ENCODE measurements around the gene CT47B1.
A peak's percentile ranks its signal among the peaks of the same experiment; 100 is the strongest.

CT47B1 gene

GRCh38 chrX:120825146-120825545, 50.5 kb downstream of the CT47B1 start:
- Histone ChIP-seq H3K9me3 (ENCODE audit: severe bottlenecking) (no peaks in the 10 kb centered on the region), H3K27ac (ENCODE audit: poor library complexity, severe bottlenecking) (no peak overlapping the region), H3K27me3 (ENCODE audit: insufficient read depth, poor library complexity, severe bottlenecking) (no peaks in the 10 kb centered on the region), H3K4me1 (ENCODE audit: insufficient read depth, poor library complexity, severe bottlenecking) (peaks cover 8% of the 10 kb centered on the region), H3K36me3 (ENCODE audit: low read depth) (no peaks in the 10 kb centered on the region), H3K4me3 (ENCODE audit: severe bottlenecking) (no peak overlapping the region)
- no peak for ATAC-seq (ENCODE audit: low read depth)
- DNase-seq (ENCODE audit: low spot score) = no peak
- no peak for TF ChIP-seq CTCF (IDR thresholded peaks at IDR 0.05; ENCODE audit: poor library complexity, severe bottlenecking)

- Histone ChIP-seq H3K4me1 (ENCODE audit: insufficient read depth, poor library complexity, severe bottlenecking) (peaks cover 8% of the 10 kb centered on the region), H3K4me3 (ENCODE audit: severe bottlenecking) (no peak overlapping the region), H3K27ac (ENCODE audit: poor library complexity, severe bottlenecking) (no peak overlapping the region), H3K27me3 (ENCODE audit: insufficient read depth, poor library complexity, severe bottlenecking) (no peaks in the 10 kb centered on the region), H3K36me3 (ENCODE audit: low read depth) (no peaks in the 10 kb centered on the region), H3K9me3 (ENCODE audit: severe bottlenecking) (no peaks in the 10 kb centered on the region)
- peak; percentile 45; the same call in 2 of the 3 replicates for ATAC-seq (ENCODE audit: low read depth)
- no peak for TF ChIP-seq CTCF (IDR thresholded peaks at IDR 0.05; ENCODE audit: poor library complexity, severe bottlenecking)
- no peak for DNase-seq (ENCODE audit: low spot score)
Measured at GRCh38 chrX:120824021-120824420, 51.6 kb downstream of the CT47B1 start.

GRCh38 chrX:120823556-120823955, 52.1 kb downstream of the CT47B1 start:
- Histone ChIP-seq H3K36me3 (ENCODE audit: low read depth) (no peaks in the 10 kb centered on the region), H3K9me3 (ENCODE audit: severe bottlenecking) (no peaks in the 10 kb centered on the region), H3K27me3 (ENCODE audit: insufficient read depth, poor library complexity, severe bottlenecking) (no peaks in the 10 kb centered on the region), H3K4me3 (ENCODE audit: severe bottlenecking) (no peak overlapping the region), H3K27ac (ENCODE audit: poor library complexity, severe bottlenecking) (no peak overlapping the region), H3K4me1 (ENCODE audit: insufficient read depth, poor library complexity, severe bottlenecking) (peaks cover 8% of the 10 kb centered on the region)
- TF ChIP-seq CTCF (IDR thresholded peaks at IDR 0.05; ENCODE audit: poor library complexity, severe bottlenecking) = no peak
- ATAC-seq (ENCODE audit: low read depth) = peak; percentile 68
- no peak for DNase-seq (ENCODE audit: low spot score)

Measured in RWPE2 (cell line).